ENCODE results near the gene SCRN2.

The SCRN2 gene

GRCh38 chr17:47857551-47858455 lies 16.7 kb upstream of the SCRN2 start:
- TF ChIP-seq CTCF (IDR thresholded peaks at IDR 0.05; ENCODE audit: low read depth, low read length): no peak
- no peak overlapping the region for H3K4me3 ChIP-seq (ENCODE audit: low read depth, low read length)

GRCh38 chr17:47856830-47857229 lies 15.8 kb upstream of the SCRN2 start:
- no peak for TF ChIP-seq CTCF (IDR thresholded peaks at IDR 0.05; ENCODE audit: low read depth, low read length)
- H3K4me3 ChIP-seq (ENCODE audit: low read depth, low read length): no peak overlapping the region

GRCh38 chr17:47855737-47856136 lies 14.7 kb upstream of the SCRN2 start:
- no peak for TF ChIP-seq CTCF (IDR thresholded peaks at IDR 0.05; ENCODE audit: low read depth, low read length)
- H3K4me3 ChIP-seq (ENCODE audit: low read depth, low read length): no peak overlapping the region

- H3K4me3 ChIP-seq (ENCODE audit: low read depth, low read length): no peak overlapping the region
- TF ChIP-seq CTCF (IDR thresholded peaks at IDR 0.05; ENCODE audit: low read depth, low read length): no peak
Observed at GRCh38 chr17:47853616-47854015, 12.5 kb upstream of the SCRN2 start.

GRCh38 chr17:47852113-47852949 lies 11.3 kb upstream of the SCRN2 start:
- no peak for TF ChIP-seq CTCF (IDR thresholded peaks at IDR 0.05; ENCODE audit: low read depth, low read length)
- H3K4me3 ChIP-seq (ENCODE audit: low read depth, low read length): no peak overlapping the region

- TF ChIP-seq CTCF (IDR thresholded peaks at IDR 0.05; ENCODE audit: low read depth, low read length): no peak
- H3K4me3 ChIP-seq (ENCODE audit: low read depth, low read length): no peak overlapping the region
Observed at GRCh38 chr17:47851764-47852112, 10.7 kb upstream of the SCRN2 start.

Measured in WI38 (cell line).